Activated CD4-positive, alpha-beta T cell treated with anti-CD3 and anti-CD28 coated beads, Interleukin-2, amount 10 ng/mL, durations not matched to agents 24 days and 14 days (primary cell): ENCODE results near the gene KLF9. TPM values are rescaled to one million over a fixed set of nuclear protein-coding genes. Genes with fewer than 3 reads are reported as not detected.
"Not testable (repeated sequence)": the region's sequence is repeated elsewhere in the genome, so short reads cannot be mapped to it uniquely, and the experiment has no call there.

ENCODE experiments used
- DNase-seq: peaks from one replicate; pipeline ENCODE4 v3.0.0; 2022
- H3K27ac Mint-ChIP-seq: one replicate; pipeline ENCODE4 v1.8.0; 2022; ENCODE audit warnings: mild to moderate bottlenecking, mixed read lengths
- H3K27me3 Mint-ChIP-seq: one replicate; pipeline ENCODE4 v1.8.0; 2022; ENCODE audit warnings: mixed read lengths
- H3K36me3 Mint-ChIP-seq: one replicate; pipeline ENCODE4 v1.8.0; 2022; ENCODE audit warnings: low read depth, mild to moderate bottlenecking, mixed read lengths
- H3K4me1 Mint-ChIP-seq: one replicate; pipeline ENCODE4 v1.8.0; 2021; ENCODE audit warnings: mixed read lengths
- H3K4me3 Mint-ChIP-seq: one replicate; pipeline ENCODE4 v1.8.0; 2022; ENCODE audit warnings: mild to moderate bottlenecking, moderate library complexity, mixed read lengths
- H3K9me3 Mint-ChIP-seq: one replicate; pipeline ENCODE4 v1.8.0; 2021; ENCODE audit warnings: mixed read lengths
- intact Hi-C: fragments of 100-400 bp; cut with micrococcal nuclease; formaldehyde crosslinking; loops from one replicate; pipeline ENCODE4 v1.15.1; 2023
- total RNA-seq: library from RNA; stranded (reverse); gene quantifications from 2 replicates; pipeline ENCODE4 v1.2.3, GENCODE V29; 2022

Gene KLF9
- total RNA-seq, 1 donor from 2014 or later = 16.3 TPM

GRCh38 chr9:70406434-70406862 is 8.0 kb downstream of the KLF9 start:
- peak overlapping the region; percentile 79 for H3K4me3 Mint-ChIP-seq
- intact Hi-C loops = loop anchor here (1.0 to 2.0 kb wide), 3 partner anchors 8 to 66 kb away; no protein-coding TSS in a partner anchor
- peaks cover 58% of the 10 kb centered on the region for H3K4me1 Mint-ChIP-seq
- peak; percentile 75 for DNase-seq
- no peaks in the 10 kb centered on the region for H3K27me3 Mint-ChIP-seq
- H3K36me3 Mint-ChIP-seq = peaks cover 11% of the 10 kb centered on the region
- H3K9me3 Mint-ChIP-seq = no peaks in the 10 kb centered on the region
- peak overlapping the region; percentile 90 for H3K27ac Mint-ChIP-seq

GRCh38 chr9:70405808-70406433 is 8.5 kb downstream of the KLF9 start:
- peaks cover 54% of the 10 kb centered on the region for H3K4me1 Mint-ChIP-seq
- DNase-seq = no peak
- H3K4me3 Mint-ChIP-seq = peak overlapping the region; percentile 79
- intact Hi-C loops = loop anchor here (1.0 to 2.0 kb wide), 3 partner anchors 8 to 65 kb away; no protein-coding TSS in a partner anchor
- no peaks in the 10 kb centered on the region for H3K9me3 Mint-ChIP-seq
- no peaks in the 10 kb centered on the region for H3K27me3 Mint-ChIP-seq
- H3K36me3 Mint-ChIP-seq = peaks cover 9% of the 10 kb centered on the region
- peak overlapping the region; percentile 90 for H3K27ac Mint-ChIP-seq

GRCh38 chr9:70404261-70404660 is 10.2 kb downstream of the KLF9 start:
- no peak overlapping the region for H3K27ac Mint-ChIP-seq
- DNase-seq = no peak
- intact Hi-C loops = no loop called here
- H3K9me3 Mint-ChIP-seq = no peaks in the 10 kb centered on the region
- peaks cover 9% of the 10 kb centered on the region for H3K36me3 Mint-ChIP-seq
- H3K27me3 Mint-ChIP-seq = no peaks in the 10 kb centered on the region
- no peak overlapping the region for H3K4me3 Mint-ChIP-seq
- peaks cover 51% of the 10 kb centered on the region for H3K4me1 Mint-ChIP-seq

GRCh38 chr9:70403618-70404025 is 10.8 kb downstream of the KLF9 start:
- H3K4me3 Mint-ChIP-seq = no peak overlapping the region
- intact Hi-C loops = no loop called here

GRCh38 chr9:70403166-70403565 is 11.3 kb downstream of the KLF9 start:
- Mint-ChIP-seq H3K27ac (no peak overlapping the region), H3K4me3 (no peak overlapping the region), H3K9me3 (no peaks in the 10 kb centered on the region), H3K4me1 (peaks cover 52% of the 10 kb centered on the region), H3K36me3 (peaks cover 10% of the 10 kb centered on the region), H3K27me3 (no peaks in the 10 kb centered on the region)
- DNase-seq = no peak
- intact Hi-C loops = no loop called here

More at GRCh38 chr9:70403618-70404025, 10.8 kb downstream of the KLF9 start:
- Mint-ChIP-seq H3K36me3 (peaks cover 9% of the 10 kb centered on the region), H3K27me3 (no peaks in the 10 kb centered on the region), H3K27ac (peak overlapping the region; percentile 45), H3K9me3 (no peaks in the 10 kb centered on the region), H3K4me1 (peaks cover 55% of the 10 kb centered on the region)
- DNase-seq = no peak

- no peak overlapping the region for H3K4me3 Mint-ChIP-seq
- no peak overlapping the region for H3K27ac Mint-ChIP-seq
- intact Hi-C loops = no loop called here
- DNase-seq = no peak
- H3K9me3 Mint-ChIP-seq = no peaks in the 10 kb centered on the region
- H3K27me3 Mint-ChIP-seq = no peaks in the 10 kb centered on the region
- H3K36me3 Mint-ChIP-seq = peaks cover 9% of the 10 kb centered on the region
- peaks cover 52% of the 10 kb centered on the region for H3K4me1 Mint-ChIP-seq
Measured at GRCh38 chr9:70402213-70402612, 12.2 kb downstream of the KLF9 start.

GRCh38 chr9:70401241-70401640 is 13.2 kb downstream of the KLF9 start:
- H3K27ac Mint-ChIP-seq, H3K27me3 Mint-ChIP-seq, intact Hi-C loops, H3K4me3 Mint-ChIP-seq, H3K9me3 Mint-ChIP-seq, H3K36me3 Mint-ChIP-seq, DNase-seq: not testable (repeated sequence)
- H3K4me1 Mint-ChIP-seq = peaks cover 48% of the 10 kb centered on the region

- Mint-ChIP-seq H3K9me3 (no peaks in the 10 kb centered on the region), H3K36me3 (peaks cover 5% of the 10 kb centered on the region), H3K4me3 (no peak overlapping the region), H3K27ac (peak overlapping the region; percentile 34), H3K4me1 (peaks cover 44% of the 10 kb centered on the region), H3K27me3 (no peaks in the 10 kb centered on the region)
- DNase-seq = no peak
- intact Hi-C loops = no loop called here
Measured at GRCh38 chr9:70400107-70400892, 14.2 kb downstream of the KLF9 start.

- intact Hi-C loops = loop anchor here (5.0 kb wide), 1 partner anchor 1368 kb away; the partner anchor contains the start of gene CEMIP2
- H3K27ac Mint-ChIP-seq = peak overlapping the region; percentile 42
- H3K4me3 Mint-ChIP-seq = peak overlapping the region; percentile 3
- peaks cover 5% of the 10 kb centered on the region for H3K36me3 Mint-ChIP-seq
- H3K4me1 Mint-ChIP-seq = peaks cover 37% of the 10 kb centered on the region
- no peak for DNase-seq
- H3K9me3 Mint-ChIP-seq = no peaks in the 10 kb centered on the region
- no peaks in the 10 kb centered on the region for H3K27me3 Mint-ChIP-seq
Measured at GRCh38 chr9:70399141-70399540, 15.3 kb downstream of the KLF9 start.

- H3K27me3 Mint-ChIP-seq = no peaks in the 10 kb centered on the region
- peak overlapping the region; percentile 52 for H3K27ac Mint-ChIP-seq
- peak overlapping the region; percentile 58 for H3K4me3 Mint-ChIP-seq
- peaks cover 38% of the 10 kb centered on the region for H3K4me1 Mint-ChIP-seq
- H3K36me3 Mint-ChIP-seq = peaks cover 5% of the 10 kb centered on the region
- H3K9me3 Mint-ChIP-seq = no peaks in the 10 kb centered on the region
- peak; percentile 75 for DNase-seq
- intact Hi-C loops = loop anchor here (1.0 to 5.0 kb wide), 2 partner anchors 8 to 1369 kb away; partner anchors contain the start of gene CEMIP2
Measured at GRCh38 chr9:70398145-70398556, 16.3 kb downstream of the KLF9 start.

GRCh38 chr9:70395652-70396051 is 18.8 kb downstream of the KLF9 start:
- Mint-ChIP-seq H3K9me3 (no peaks in the 10 kb centered on the region), H3K27me3 (no peaks in the 10 kb centered on the region), H3K4me3 (no peak overlapping the region), H3K36me3 (peaks cover 5% of the 10 kb centered on the region), H3K4me1 (peaks cover 56% of the 10 kb centered on the region), H3K27ac (no peak overlapping the region)
- no peak for DNase-seq
- intact Hi-C loops = loop anchor here (5.0 kb wide), 1 partner anchor 1372 kb away; the partner anchor contains the start of gene CEMIP2

GRCh38 chr9:70392850-70393249 is 21.6 kb downstream of the KLF9 start:
- peaks cover 49% of the 10 kb centered on the region for H3K4me1 Mint-ChIP-seq
- no peak overlapping the region for H3K27ac Mint-ChIP-seq
- H3K27me3 Mint-ChIP-seq = no peaks in the 10 kb centered on the region
- H3K9me3 Mint-ChIP-seq = no peaks in the 10 kb centered on the region
- no peak for DNase-seq
- H3K36me3 Mint-ChIP-seq = peaks cover 8% of the 10 kb centered on the region
- no peak overlapping the region for H3K4me3 Mint-ChIP-seq
- intact Hi-C loops = loop anchor here (5.0 kb wide), 1 partner anchor 51 kb away; no protein-coding TSS in a partner anchor

GRCh38 chr9:70392189-70392588 is 22.3 kb downstream of the KLF9 start:
- H3K27ac Mint-ChIP-seq = no peak overlapping the region
- DNase-seq = no peak
- no peaks in the 10 kb centered on the region for H3K27me3 Mint-ChIP-seq
- no peak overlapping the region for H3K4me3 Mint-ChIP-seq
- H3K9me3 Mint-ChIP-seq = no peaks in the 10 kb centered on the region
- peaks cover 12% of the 10 kb centered on the region for H3K36me3 Mint-ChIP-seq
- intact Hi-C loops = loop anchor here (5.0 kb wide), 1 partner anchor 50 kb away; no protein-coding TSS in a partner anchor
- H3K4me1 Mint-ChIP-seq = peaks cover 44% of the 10 kb centered on the region

- Mint-ChIP-seq H3K36me3 (peaks cover 23% of the 10 kb centered on the region), H3K4me3 (peak overlapping the region; percentile 31), H3K4me1 (peaks cover 41% of the 10 kb centered on the region), H3K27me3 (no peaks in the 10 kb centered on the region), H3K27ac (peak overlapping the region; percentile 62), H3K9me3 (no peaks in the 10 kb centered on the region)
- intact Hi-C loops = loop anchor here (5.0 kb wide), 1 partner anchor 49 kb away; no protein-coding TSS in a partner anchor
- DNase-seq = no peak
Measured at GRCh38 chr9:70390933-70391341, 23.5 kb downstream of the KLF9 start.
